ENCODE data around the gene TAAR8.
"Not testable (repeated sequence)": the region's sequence is repeated elsewhere in the genome, so short reads cannot be mapped to it uniquely, and the experiment has no call there.

TAAR8 gene, protein sequence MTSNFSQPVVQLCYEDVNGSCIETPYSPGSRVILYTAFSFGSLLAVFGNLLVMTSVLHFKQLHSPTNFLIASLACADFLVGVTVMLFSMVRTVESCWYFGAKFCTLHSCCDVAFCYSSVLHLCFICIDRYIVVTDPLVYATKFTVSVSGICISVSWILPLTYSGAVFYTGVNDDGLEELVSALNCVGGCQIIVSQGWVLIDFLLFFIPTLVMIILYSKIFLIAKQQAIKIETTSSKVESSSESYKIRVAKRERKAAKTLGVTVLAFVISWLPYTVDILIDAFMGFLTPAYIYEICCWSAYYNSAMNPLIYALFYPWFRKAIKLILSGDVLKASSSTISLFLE

DNA sequence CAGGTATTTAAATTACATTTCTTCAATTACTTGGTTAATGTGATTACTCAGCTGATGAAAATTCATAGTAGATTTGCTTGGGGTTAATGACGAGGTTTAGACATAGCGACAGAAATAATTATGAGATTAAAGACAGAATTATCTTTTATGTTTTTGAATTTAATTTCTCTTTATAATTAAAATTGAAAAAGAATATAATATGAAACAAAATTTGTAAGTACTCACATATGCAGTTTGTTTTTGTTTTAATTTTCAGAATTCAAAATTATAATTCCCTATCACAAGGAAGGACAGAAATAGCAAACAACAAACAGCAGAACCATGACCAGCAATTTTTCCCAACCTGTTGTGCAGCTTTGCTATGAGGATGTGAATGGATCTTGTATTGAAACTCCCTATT is at the start of gene TAAR8:
TAAR8 (plus strand) TSS at position 301 of the 400 bp plus-strand sequence; CDS start at position 322, 21 bp downstream.
- no peak for DNase-seq

DNA sequence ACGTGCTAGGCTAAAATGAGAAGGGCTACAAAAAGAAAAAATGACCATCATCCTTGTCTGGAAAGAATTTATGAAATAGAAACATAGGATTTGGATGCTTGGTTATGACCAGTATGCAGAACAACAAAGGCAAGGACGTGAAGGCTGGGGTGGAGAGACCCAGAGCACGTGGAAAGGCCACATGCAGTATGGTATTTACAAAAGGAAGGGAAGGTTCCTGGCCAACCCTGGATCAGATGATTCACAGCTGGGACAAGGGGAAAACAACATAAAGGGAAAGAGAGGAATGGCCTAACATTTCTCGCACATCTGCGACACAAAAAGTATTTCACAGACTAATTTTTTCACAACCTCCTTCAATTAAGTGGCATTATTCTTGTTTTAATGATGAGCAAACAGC is 47.7 kb upstream of the TAAR8 start:
- no peak for DNase-seq

DNA sequence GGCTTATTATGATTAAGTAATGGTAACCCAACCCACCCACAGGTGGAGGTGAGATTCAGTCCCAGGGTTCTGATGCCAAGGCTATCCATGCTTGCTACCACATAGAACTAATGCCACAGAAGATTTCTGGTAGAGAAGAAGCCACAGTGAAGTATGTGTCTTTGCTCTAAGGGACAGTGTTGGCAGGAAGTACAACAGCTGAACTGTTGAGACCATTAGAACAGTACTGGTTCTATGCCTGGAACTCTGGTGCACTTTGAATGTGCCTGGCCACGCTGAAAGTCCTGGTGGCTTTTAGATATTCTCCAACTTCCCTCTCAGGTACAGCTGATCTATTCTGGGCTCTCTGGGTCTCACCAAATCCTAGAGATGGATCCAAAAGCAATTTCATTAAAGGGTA is 47.3 kb upstream of the TAAR8 start:
- no peak for DNase-seq

DNA sequence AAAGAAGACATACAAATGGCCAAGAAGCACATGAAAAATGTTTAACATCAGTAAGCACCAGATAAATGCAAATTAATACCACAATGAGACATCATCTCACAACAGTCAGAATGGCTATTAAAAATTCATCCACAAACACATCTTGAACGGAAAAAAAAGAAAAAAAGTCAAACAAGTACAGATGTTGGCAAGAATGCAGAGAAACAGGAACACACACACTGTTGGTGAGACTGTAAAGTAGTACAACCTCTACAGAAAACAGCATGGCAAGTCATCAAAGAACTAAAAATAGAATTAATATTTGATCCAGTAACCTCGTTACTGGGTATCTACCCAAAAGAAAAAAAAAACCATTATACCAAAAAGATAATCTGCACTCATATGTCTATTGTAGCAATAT is 46.0 kb upstream of the TAAR8 start:
- no peak for DNase-seq

DNA sequence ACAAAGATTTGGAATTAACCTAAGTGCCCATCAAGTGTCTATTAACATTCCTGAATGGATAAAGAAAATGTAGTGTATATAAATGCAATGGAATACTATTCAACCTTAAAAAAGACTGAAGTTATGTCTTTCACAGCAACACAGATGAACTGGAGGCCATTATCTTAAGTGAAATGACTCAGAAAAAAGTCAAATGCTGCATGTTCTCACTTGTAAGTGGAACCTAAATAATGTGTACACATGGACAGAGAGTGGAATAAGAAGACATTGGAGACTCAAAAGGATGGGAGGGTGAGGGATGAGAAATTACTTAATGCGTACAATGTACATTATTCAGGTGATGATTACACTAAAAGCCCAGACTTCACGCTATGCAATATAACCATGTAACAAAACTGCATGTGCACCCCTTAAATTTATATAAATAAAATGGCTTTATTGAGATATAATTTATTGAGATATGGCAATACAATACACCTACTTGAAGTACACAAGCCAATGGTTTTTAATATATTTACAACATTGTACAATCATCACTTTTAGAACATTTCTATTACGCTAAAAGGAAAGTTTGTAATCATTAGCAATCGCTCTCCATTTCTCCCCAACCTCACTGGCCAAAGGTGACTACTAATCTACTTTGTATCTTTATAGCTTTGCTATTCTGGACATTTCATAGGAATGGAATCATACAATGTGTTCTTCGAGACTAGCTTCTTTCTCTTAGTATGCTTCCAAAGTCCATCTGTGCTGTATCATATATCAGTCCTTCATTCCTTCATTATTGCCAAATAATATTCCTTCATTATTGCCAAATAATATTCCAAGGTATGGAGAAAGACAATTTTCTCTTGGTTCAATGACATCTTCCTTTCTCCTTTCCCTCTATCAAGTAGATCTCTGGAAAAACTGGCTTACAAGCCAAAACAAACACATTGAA is 45.3 kb upstream of the TAAR8 start:
- no peak for DNase-seq

DNA sequence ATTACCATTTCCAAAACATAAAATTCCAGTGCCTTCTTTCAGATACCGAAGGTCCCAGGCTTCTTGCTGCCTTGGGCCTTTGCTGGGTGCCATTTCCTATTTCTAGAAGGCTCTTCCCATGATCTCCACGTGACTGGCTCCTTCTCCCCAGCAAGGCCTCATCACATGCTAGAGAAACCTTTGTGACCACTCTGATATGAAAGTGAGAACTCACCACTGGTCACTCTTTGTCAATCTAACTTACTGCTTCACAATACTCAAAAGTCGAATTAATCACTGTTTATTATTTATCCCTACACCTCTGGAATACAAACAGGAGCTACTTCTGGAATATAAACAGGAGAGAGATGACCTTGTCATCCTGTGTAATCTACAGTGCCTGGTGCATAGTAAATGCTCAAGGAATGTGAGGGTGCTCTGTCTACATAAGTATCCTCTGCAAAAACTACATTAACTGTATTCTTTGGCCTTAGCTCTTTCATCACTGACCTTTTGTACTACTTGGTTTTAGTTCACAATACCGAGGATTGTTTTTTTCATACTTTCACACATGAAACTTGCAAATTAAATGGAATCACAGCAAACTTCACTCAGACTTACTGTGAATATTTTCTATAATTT is 41.2 kb upstream of the TAAR8 start:
- DNase-seq: no peak

DNA sequence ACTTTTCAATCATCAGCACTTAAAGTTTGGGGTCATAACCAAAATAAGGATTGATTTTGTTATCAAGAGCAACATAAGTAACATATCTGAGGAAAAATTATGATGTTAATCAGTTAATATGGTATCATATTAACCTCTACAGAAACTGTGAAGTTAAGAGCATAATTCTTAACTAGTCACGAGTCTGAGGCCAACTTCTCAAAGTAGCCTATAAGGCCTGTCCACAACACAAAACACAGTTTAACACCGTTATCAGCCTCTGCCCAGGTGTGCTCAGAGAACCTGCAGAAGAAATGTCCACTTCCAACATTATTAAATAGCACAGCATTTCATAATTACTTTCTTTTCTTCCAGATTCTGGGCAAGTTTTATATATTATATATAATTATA is 40.6 kb upstream of the TAAR8 start:
- DNase-seq: no peak

DNA sequence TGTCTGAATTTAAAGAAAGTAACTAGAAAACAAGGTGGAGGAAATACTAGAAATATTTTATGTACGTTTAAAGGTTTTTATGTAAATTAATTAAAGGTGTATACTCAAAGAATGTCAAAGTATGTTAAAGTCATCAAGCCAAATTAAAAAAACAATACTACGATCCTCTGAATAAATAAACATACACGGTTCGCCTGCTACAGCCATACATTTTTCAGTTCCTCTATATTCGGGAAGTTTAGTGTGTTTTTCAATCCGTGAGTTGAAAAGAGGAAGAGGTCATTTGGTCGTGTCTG is 40.2 kb upstream of the TAAR8 start:
- no peak for DNase-seq

DNA sequence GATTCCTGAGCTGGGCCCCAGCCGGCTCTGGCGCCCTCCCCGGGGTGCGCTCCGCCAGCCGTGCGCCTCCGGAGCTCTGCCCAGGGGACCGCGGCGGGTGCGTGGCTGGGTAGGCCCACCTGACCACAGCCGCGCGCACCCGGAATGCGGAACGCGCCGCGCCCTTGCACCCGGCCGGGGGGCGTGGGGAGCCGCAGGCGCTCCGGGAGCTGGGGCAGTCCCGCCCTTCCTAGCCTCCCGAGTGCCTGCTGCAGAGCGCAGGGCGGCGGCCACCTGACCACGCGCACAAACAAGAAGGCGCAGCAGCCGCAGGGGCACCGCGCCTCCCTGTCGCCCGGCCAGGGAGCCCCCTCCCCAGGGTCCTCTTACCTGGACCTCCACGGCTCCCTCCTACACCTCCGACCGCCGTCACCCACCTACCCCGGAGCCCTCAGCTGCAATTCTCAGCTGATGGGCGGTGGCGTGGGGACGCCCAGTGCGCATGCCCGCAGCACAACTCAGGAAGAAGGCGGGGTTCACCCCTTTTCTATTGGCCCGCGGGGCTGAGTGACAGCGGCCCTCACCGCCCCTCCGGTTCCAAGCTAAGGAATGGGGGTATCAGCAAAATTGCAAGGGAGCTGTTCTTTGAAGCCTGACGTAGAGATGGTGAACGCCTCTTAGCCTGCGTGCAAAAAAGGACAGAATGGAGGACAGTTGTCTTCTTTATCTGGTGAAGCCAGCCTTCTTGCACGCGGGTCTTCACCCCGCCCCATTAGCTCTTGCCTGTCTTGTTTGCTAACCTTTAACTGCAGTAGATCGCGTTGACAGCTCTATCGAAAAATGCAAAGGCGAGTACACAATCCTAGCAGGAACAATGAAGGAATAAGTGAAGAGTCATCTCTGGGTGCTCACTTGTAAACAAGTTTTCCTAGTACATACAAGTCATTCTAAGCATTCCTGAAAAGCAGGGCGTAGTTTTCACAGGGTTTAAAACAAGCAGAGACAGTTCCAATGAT is 39.5 kb upstream of the TAAR8 start, which contains the start of gene STX7:
STX7 (minus strand) TSS at position 479 of the 995 bp plus-strand sequence. CDS start 9,586 bp downstream, outside the sequence.
- peak; percentile 16 for DNase-seq

DNA sequence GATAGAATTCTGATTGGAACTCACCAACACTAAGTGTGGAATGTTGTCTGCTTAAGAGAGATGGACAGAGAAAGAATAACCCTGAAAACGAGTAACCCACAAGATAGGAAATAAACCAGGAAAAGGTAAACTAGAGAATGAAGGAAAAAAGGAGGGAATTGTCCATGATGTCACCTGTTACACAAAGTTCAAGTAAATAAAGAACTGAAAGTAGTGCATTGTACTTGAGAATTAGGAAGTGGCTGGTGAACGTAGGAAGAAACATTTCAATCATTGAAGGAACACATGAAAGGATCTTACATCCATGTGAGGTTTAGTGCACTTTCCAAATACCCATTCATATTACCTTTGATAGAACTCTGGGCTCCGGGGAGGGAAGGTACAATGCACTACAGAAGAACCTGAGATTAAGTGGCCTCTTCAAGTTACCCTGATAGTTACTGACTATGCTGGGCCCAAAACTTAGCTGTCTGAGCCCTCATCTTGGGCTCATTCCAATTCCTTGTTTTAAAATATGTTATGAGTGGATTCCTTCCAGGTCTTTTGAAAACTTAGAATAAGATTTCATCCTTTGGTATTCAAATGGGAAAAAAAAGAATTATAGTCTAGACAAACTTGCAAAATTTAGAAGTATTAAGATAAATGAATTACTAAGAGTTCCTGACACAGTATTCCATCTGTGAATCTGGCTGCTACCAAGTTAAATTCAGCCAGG is 38.5 kb upstream of the TAAR8 start:
- no peak for DNase-seq

DNA sequence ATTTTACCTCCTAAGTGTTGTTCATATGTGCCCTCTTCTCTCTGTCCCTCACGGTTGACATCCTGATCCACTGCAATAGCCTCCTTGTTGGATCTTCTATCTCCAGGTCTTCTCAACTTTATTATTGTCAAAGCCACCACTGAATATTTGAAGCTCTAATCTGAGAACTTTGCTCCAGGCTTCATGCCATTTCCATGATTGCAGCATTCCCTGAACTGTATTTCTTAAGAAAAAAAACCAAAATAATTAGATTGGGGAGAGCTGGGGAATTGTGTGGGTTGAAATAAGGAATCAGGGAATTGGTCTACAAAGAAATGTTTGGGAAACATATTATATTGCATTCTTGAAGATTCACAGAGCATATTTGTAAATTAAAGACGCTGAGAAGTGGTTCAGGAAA is 37.1 kb upstream of the TAAR8 start:
- DNase-seq: no peak

DNA sequence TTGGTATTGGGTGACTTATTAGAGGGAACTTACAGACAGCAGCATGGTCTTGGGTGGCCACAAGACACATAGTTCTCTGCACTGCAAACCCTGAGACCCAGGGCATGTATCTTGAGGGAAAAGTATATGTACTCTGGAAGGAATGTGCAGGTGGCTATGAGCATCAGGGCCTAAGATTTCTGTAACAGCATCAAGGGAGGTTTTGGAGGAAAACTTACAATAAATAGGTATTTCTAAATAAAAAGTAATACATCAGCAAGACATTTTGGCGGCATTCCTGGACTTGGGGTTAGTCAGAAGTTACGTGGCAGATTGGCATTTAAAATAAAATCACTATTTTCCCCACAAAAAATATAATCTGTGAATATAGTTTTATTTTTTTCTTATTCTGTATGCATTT is 31.5 kb upstream of the TAAR8 start:
- no peak for DNase-seq

DNA sequence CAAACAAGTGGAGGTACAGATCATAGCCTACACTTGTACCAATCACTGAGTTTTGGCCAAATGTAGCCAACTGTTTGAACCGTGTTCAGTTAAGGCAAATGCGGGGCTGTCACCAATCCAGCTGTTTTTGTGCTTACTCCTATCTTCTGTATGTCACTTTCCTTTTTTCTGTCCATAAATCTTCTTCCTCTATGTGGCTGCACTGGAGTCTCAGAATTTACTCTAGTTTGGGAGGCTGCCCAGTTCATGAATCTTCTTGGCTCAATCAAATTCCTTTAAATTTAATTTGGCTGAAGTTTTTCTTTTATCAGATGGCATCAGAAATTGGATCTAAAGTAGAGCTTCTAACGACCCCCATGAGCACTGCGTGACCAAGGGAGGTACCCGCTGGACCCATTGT is 27.8 kb upstream of the TAAR8 start:
- DNase-seq: no peak

DNA sequence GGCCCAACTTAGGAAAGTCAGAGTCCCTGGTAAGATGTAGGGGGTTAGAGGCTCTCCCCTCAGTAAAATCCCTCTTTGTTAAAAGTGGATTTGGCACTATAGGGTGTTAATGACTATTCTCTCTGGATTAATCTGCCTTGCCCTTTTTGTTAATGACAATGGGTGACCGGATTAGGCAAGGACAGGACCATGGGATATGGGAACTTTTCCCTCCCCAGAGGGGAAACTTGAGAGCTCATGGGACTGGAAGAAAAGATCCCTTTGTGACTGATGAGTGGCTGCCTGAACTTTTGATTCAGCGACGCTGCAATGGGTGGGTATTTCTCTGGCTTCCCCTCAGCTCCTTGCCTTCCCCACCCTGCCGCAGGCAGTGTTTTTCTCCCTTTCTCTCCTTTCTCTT is 26.6 kb upstream of the TAAR8 start:
- no peak for DNase-seq

DNA sequence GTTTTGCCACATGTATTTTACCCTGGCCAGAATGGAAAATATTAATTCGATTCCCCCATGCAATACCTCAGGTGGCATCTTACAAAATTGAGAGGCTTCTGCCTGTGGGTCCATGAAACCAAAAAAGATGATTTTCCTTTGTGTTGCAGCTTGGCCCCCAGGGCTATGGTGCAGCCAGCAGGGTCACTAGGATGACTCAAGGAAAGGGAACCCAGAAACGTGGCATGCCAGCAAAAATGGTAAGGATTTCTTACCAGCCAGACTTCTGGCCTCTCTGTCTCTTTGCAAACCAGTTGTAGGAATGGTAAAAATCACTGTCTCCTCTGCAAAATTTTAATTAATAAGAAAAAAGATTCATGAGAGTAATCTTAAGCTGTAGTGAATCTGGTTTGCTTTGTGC is 26.0 kb upstream of the TAAR8 start:
- no peak for DNase-seq

DNA sequence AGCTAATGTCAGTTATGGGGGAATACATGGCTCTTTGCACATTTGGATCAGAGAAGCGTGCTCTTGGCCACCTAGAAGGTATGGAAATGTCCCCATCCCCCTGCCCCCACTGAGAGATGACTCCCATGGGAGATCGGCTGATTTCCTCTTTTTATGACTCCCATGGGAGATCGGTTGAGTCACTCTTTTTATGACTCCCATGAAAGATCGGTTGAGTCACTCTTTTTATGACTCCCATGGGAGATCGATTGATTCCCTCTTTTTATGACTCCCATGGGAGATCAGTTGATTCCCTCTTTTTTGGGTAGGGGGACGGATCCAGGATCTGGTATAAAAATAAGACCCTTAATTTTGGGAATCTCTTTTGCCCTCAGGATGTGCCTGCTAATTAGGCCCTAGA is 24.7 kb upstream of the TAAR8 start:
- DNase-seq: no peak

DNA sequence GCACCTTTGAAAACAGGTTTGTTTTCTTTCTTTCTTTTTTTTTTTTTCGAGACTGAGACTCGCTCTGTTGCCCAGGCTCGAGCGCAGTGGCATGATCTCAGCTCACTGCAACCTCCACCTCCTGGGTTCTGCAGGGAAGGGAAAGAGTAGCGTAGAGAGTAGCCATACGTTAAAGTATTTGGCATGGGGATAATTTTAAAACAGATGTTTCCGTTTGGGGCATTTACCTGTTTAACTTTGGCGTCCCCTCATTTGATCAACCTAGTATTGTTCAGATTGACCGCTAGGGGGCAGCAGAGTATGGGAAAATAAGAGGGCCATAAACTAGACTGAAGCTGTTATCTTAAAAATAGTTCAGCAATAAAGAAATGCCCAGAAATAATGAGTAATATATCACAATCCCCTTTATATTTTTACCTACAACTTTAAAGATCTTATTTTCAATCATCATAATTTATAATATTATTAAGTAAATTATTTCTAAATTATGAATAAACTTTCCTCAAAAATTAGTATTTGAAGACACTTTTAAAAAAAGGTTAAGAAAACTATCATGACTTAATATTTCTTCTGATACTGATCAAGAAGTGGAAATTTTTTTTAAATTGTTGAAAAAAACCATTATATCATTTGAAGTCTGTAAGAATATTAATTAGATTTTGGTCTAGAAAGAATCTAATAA is 22.0 kb upstream of the TAAR8 start:
- DNase-seq: peak; percentile 26

DNA sequence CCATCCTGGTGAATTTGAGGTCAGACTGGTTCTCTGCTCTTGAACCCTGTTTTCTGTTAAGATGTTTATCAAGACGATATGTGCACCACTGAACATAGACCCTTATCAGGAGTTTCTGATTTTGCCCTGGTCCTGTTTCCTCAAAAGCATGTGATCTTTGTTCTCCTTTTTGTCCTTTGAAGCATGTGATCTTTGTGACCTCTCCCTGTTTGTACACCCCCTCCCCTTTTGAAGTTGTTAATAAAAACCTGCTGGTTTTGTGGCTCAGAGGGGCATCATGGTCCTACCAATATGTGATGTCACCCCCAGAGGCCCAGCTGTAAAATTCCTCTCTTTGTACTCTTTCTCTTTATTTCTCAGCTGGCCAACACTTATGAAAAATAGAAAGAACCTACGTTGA is 17.9 kb upstream of the TAAR8 start:
- DNase-seq: not testable (repeated sequence)

DNA sequence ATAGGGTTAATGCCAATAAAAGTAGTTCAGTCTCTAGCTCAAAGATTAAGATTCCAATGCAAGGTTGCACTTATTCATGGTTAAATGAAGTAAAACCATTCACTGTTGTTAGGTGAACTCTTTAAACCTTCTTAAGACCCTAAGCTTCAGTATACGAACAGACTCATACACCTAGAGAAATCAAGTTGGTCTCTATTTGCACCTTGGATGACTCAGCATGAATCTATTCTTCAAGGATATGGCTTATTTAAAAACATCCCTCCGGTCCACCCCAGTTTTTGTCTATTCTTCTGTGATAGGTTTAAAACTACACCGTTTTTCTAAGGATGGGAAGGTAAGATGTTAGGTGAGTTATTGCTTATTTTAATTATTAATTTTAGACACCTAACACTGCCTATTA is 15.3 kb upstream of the TAAR8 start:
- no peak for DNase-seq

DNA sequence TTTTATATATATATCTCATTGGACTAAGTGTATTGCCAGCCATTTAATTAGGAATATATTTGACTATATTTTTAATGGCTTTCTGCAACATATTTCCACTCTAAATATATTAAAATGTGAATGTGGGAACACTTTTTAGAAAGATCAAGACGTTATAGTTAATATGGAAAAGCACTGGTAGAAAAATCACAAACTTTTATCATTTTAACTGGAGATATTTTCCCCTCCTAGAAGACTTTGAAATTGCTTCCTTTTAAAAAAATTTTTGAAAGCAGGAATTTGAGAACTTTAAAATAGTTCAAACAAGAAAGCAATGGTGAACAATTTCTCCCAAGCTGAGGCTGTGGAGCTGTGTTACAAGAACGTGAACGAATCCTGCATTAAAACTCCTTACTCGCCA is 14.5 kb upstream of the TAAR8 start, which contains the start of gene TAAR9:
TAAR9 (plus strand) TSS at position 301 of the 400 bp plus-strand sequence; CDS start at position 314, 13 bp downstream.
- DNase-seq: no peak

DNA sequence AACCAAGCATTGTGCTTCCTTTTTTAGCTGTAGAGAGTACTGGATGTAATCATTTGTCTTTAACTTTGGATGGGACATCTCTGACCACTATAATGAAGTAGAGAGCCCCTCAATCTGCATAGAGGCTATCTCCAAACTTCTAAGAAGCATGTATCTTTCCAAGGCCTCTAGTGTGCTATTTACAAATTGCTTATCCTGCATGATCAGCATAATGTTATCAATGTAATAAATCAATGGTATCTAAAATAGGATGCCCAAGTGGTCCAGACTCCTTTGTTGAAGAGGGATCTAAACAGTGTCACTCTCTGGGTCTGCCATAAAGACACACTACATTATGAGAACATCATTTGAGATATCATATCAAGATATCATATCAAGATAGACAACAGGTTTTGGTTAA is 7.6 kb upstream of the TAAR8 start:
- DNase-seq: no peak
